RWPE1 (cell line): ENCODE measurements around the gene GPR158.

ENCODE experiments used
- CTCF ChIA-PET: fragments of 350-600 bp; sonication (Branson Sonifier 250); formaldehyde crosslinking; extraction: SDS; loops from one replicate; lab custom pipeline; 2021; lab: Yijun Ruan, JAX
- POLR2A ChIA-PET: fragments of 400-600 bp; formaldehyde crosslinking; extraction: SDS; loops from one replicate; lab custom pipeline; 2020; ENCODE audit warnings: antibody characterized with exemption; ENCODE audit not compliant: low non-redundant PET; lab: Yijun Ruan, JAX
- DNase-seq: peaks from one replicate; pipeline ENCODE4 v3.0.0; 2012; ENCODE audit warnings: low spot score
- H3K27ac ChIP-seq: fragments of 450-650 bp; 2 replicates; pipeline ENCODE4 v1.5.1; 2017
- CTCF ChIP-seq: fragments of 450-650 bp; conservative IDR thresholded peaks from 2 replicates; pipeline ENCODE4 v1.5.1; 2017; ENCODE audit warnings: low read depth, mild to moderate bottlenecking

GPR158 gene

DNA sequence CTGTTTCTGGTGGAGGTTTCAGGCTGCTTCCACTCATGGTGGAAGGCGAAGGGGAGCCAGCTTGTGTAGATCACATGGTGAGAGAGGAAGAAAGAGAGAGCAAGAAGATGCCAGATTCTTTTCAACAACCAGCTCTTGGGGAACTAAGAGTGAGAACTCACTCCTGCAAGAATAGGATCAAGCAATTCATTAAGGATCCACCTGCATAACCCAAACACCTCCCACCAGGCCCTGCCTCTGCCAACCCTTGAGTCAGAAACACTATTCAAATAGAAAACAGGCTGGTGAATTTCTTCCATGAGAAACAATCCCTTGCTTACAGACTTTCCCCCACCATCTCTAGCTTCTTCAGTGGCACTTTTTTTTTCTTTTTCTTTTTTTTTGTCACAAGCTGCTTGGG, 317.2 kb downstream of the GPR158 start:
- ChIA-PET CTCF (interaction anchor here (0.5 kb wide), 1 partner anchor 411 kb away, joined by 3 read pairs; no protein-coding TSS in a partner anchor), POLR2A (no interaction called here)
- DNase-seq = no peak
- H3K27ac ChIP-seq = no peak overlapping the region
- TF ChIP-seq CTCF = no peak

GRCh38 chr10:25492680-25493079, 317.9 kb downstream of the GPR158 start:
- H3K27ac ChIP-seq = no peak overlapping the region
- no peak for DNase-seq
- POLR2A ChIA-PET = no interaction called here
- CTCF ChIA-PET = interaction anchor here (0.5 kb wide), 1 partner anchor 411 kb away, joined by 3 read pairs; no protein-coding TSS in a partner anchor
- no peak for TF ChIP-seq CTCF

- ChIA-PET POLR2A (no interaction called here), CTCF (no interaction called here)
- TF ChIP-seq CTCF = no peak
- no peak overlapping the region for H3K27ac ChIP-seq
- DNase-seq = peak; percentile 74
Observed at GRCh38 chr10:25493122-25493893, 318.5 kb downstream of the GPR158 start.

DNA sequence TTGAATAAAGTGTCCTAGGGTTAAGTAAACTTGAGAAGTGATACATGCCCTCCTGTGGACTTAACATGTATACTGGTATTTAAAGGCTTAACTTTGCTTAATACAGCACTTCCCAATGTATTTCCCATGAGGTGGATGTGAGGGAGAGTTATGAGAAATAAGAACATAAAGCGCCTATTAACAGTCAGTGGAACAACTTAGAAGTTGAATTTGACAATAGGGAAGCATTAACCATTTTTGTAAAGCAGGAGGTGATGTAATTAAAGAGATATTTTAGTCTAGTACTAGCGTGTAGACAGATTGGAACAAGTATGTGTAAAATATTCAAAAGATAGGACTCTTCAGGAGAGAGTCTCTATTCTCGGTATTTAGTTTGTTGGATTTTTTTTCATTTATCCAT, 322.4 kb downstream of the GPR158 start:
- TF ChIP-seq CTCF = no peak
- CTCF ChIA-PET = no interaction called here
- no peak for DNase-seq
- POLR2A ChIA-PET = no interaction called here
- H3K27ac ChIP-seq = no peak overlapping the region

- DNase-seq = no peak
- POLR2A ChIA-PET = no interaction called here
- CTCF ChIA-PET = interaction anchor here (0.6 kb wide), 1 partner anchor 97 kb away, joined by 3 read pairs; no protein-coding TSS in a partner anchor
- no peak overlapping the region for H3K27ac ChIP-seq
- no peak for TF ChIP-seq CTCF
Observed at GRCh38 chr10:25498645-25499044, 323.8 kb downstream of the GPR158 start.

DNA sequence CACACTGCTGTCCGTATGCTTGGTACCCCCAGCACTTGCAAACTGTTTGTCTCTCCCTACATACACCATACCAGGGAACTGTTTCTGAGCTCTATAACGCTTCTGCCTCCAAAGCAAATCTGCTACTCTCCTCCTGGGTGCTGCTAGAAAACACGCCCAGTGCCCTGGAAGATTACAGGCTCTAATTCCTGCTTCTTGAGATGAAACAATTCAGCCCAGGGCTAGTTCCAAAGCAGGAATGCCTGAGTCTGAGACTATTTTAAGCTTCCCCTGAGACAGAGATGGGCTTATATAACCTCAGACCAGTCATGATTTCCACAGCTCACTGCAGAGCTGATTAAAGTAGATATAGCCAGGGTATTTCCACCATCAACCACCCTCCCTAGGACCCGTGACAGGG, 327.1 kb downstream of the GPR158 start:
- H3K27ac ChIP-seq = no peak overlapping the region
- POLR2A ChIA-PET = no interaction called here
- DNase-seq = no peak
- no peak for TF ChIP-seq CTCF
- CTCF ChIA-PET = no interaction called here
